ENCODE measurements around the gene TNFRSF1B. TPM values are rescaled to one million over a fixed set of nuclear protein-coding genes. Genes with fewer than 3 reads are reported as not detected.

TNFRSF1B gene
- polyA plus RNA-seq, 1 donor from 2014 or later = not detected

DNA sequence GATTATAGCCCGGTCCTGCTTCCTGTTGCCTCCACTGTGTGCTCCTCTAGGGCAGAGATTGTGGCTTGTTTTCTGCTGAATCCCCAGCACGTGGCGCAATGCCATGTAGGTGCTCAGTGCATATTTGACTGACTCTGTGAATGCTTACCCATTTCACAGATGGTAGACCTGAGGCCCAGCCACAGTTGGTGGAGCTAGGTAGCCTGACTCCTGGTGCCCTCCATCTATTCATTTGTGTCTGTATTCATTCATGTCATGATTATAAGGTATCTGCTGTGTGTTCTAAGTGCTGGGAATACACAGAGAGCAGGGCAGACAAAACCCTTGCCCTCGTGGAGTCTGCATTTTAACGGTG is 22.5 kb downstream of the TNFRSF1B start:
- Histone ChIP-seq H3K27ac (ENCODE audit: low read length) (no peak overlapping the region), H3F3A (ENCODE audit: insufficient read depth, low read length, poor library complexity, severe bottlenecking) (no peaks in the 10 kb centered on the region), H3K4me3 (ENCODE audit: low read length) (no peak overlapping the region), H2AFZ (ENCODE audit: low read depth, low read length) (no peak overlapping the region), H3K9me2 (ENCODE audit: insufficient read depth, low read length) (no peaks in the 10 kb centered on the region), H3K79me2 (replicated peaks; ENCODE audit: insufficient read depth, low read length) (no peaks in the 10 kb centered on the region), H3K9ac (ENCODE audit: low read length) (no peak overlapping the region), H4K20me1 (ENCODE audit: insufficient read depth) (no peaks in the 10 kb centered on the region), H3K36me3 (ENCODE audit: insufficient read depth, low read length) (no peaks in the 10 kb centered on the region), H3K27me3 (ENCODE audit: insufficient read depth, low read depth, low read length) (no peaks in the 10 kb centered on the region), H3K4me2 (ENCODE audit: low read length) (no peak overlapping the region), H3K9me3 (ENCODE audit: low read length) (no peaks in the 10 kb centered on the region)
- TF ChIP-seq RAD21 (conservative IDR thresholded peaks at IDR 0.05) = no peak
- no peak for TF ChIP-seq MXI1 (conservative IDR thresholded peaks at IDR 0.05; ENCODE audit: poor library complexity, severe bottlenecking)
- no peak for TF ChIP-seq SMC3 (conservative IDR thresholded peaks at IDR 0.05; ENCODE audit: poor library complexity)
- no peak for TF ChIP-seq TAF1 (IDR thresholded peaks at IDR 0.05; ENCODE audit: low read depth)
- TF ChIP-seq POLR2AphosphoS5 (IDR thresholded peaks at IDR 0.05) = no peak
- TF ChIP-seq, protein P1, sequence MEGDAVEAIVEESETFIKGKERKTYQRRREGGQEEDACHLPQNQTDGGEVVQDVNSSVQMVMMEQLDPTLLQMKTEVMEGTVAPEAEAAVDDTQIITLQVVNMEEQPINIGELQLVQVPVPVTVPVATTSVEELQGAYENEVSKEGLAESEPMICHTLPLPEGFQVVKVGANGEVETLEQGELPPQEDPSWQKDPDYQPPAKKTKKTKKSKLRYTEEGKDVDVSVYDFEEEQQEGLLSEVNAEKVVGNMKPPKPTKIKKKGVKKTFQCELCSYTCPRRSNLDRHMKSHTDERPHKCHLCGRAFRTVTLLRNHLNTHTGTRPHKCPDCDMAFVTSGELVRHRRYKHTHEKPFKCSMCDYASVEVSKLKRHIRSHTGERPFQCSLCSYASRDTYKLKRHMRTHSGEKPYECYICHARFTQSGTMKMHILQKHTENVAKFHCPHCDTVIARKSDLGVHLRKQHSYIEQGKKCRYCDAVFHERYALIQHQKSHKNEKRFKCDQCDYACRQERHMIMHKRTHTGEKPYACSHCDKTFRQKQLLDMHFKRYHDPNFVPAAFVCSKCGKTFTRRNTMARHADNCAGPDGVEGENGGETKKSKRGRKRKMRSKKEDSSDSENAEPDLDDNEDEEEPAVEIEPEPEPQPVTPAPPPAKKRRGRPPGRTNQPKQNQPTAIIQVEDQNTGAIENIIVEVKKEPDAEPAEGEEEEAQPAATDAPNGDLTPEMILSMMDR (IDR thresholded peaks at IDR 0.05; ENCODE audit: poor library complexity, severe bottlenecking) = no peak
- TF ChIP-seq, protein P2, sequence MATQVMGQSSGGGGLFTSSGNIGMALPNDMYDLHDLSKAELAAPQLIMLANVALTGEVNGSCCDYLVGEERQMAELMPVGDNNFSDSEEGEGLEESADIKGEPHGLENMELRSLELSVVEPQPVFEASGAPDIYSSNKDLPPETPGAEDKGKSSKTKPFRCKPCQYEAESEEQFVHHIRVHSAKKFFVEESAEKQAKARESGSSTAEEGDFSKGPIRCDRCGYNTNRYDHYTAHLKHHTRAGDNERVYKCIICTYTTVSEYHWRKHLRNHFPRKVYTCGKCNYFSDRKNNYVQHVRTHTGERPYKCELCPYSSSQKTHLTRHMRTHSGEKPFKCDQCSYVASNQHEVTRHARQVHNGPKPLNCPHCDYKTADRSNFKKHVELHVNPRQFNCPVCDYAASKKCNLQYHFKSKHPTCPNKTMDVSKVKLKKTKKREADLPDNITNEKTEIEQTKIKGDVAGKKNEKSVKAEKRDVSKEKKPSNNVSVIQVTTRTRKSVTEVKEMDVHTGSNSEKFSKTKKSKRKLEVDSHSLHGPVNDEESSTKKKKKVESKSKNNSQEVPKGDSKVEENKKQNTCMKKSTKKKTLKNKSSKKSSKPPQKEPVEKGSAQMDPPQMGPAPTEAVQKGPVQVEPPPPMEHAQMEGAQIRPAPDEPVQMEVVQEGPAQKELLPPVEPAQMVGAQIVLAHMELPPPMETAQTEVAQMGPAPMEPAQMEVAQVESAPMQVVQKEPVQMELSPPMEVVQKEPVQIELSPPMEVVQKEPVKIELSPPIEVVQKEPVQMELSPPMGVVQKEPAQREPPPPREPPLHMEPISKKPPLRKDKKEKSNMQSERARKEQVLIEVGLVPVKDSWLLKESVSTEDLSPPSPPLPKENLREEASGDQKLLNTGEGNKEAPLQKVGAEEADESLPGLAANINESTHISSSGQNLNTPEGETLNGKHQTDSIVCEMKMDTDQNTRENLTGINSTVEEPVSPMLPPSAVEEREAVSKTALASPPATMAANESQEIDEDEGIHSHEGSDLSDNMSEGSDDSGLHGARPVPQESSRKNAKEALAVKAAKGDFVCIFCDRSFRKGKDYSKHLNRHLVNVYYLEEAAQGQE (IDR thresholded peaks at IDR 0.05; ENCODE audit: borderline replicate concordance) = no peak
- TF ChIP-seq EP300 (conservative IDR thresholded peaks at IDR 0.05; ENCODE audit: poor library complexity, severe bottlenecking) = no peak
- TF ChIP-seq EZH2 (IDR thresholded peaks at IDR 0.05; ENCODE audit: borderline replicate concordance, insufficient read depth, low read length, poor library complexity, severe bottlenecking) = no peak

DNA sequence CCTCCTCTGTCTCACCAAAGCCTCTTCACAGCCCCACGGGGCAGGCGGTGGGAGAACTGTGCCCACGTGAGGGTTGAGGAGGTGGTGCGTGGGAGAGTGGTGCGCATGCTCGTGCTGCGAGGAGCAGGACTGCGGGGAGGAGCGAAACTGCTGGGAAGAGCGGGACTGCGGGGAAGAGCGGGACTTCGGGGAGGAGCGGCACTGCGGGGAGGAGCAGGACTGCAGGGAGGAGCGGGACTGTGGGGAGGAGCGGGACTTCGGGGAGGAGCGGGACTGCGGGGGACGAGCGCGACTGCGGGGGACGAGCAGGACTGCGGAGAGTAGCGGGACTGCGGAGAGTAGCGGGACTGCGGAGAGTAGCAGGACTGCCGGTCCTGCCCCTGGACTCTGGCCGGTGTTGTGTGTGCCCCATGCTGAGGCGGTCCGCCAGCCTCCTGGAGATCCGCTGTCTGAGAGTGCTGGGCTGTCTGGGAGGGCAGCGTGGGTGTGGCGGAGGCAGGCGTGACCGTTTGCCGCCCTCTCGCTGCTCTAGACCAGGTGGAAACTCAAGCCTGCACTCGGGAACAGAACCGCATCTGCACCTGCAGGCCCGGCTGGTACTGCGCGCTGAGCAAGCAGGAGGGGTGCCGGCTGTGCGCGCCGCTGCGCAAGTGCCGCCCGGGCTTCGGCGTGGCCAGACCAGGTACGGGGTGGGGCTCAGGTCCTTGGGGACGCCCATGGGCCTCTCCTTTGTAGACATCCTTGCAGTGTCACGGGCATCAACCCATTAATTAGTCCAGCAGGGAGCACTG is 24.6 kb downstream of the TNFRSF1B start:
- Histone ChIP-seq H3K36me3 (ENCODE audit: insufficient read depth, low read length) (no peaks in the 10 kb centered on the region), H3K79me2 (replicated peaks; ENCODE audit: insufficient read depth, low read length) (no peaks in the 10 kb centered on the region), H3K4me2 (ENCODE audit: low read length) (no peak overlapping the region), H2AFZ (ENCODE audit: low read depth, low read length) (no peak overlapping the region), H3F3A (ENCODE audit: insufficient read depth, low read length, poor library complexity, severe bottlenecking) (no peaks in the 10 kb centered on the region), H3K9me2 (ENCODE audit: insufficient read depth, low read length) (no peaks in the 10 kb centered on the region), H3K4me3 (ENCODE audit: low read length) (no peak overlapping the region), H3K27ac (ENCODE audit: low read length) (no peak overlapping the region), H3K27me3 (ENCODE audit: insufficient read depth, low read depth, low read length) (no peaks in the 10 kb centered on the region), H4K20me1 (ENCODE audit: insufficient read depth) (no peaks in the 10 kb centered on the region), H3K9ac (ENCODE audit: low read length) (no peak overlapping the region), H3K9me3 (ENCODE audit: low read length) (no peaks in the 10 kb centered on the region)
- TF ChIP-seq, protein P2 (IDR thresholded peaks at IDR 0.05; ENCODE audit: borderline replicate concordance) = no peak

Data from neural cell (in vitro differentiated cells).